Astrocyte of the hippocampus (primary cell): ENCODE measurements around the gene CNTRL.

Experiments
- DNase-seq: peaks from one replicate; pipeline ENCODE4 v3.0.0; 2011; ENCODE audit warnings: low read depth, low spot score

The CNTRL gene

DNA sequence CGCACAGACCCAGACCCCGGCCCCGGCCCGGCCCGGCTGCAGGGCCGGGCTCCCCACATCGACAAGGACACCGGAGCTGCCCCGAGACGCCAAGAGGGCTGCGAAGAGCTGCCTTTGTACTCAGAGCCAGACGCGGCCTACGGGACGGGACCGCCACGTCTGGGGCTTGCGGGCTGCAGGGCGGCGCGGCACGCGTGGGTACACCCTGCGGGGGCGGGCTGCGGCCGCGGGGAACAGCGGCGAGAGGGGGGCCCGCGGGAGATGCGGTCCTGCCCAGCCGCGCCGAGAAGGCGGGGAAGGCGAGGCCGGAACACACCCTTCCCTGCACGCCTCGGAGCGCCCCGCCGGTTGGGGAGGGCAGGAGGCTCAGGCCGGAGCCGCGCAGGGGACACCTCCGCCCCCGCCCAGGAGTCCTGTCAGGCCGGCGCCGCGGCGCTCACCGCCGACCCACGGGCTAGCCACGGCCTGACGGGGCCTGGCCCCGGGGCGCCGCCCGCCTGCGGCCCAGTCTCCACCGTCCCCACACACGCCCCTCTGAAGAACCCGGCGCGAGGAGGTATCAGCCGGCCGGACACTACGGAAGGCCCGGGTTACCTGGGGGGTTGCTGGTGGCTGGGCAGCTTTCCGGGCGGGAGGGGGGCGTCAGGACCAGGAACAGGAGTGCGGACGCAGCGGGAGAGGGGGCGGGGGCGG, 126.4 kb downstream of the CNTRL start:
- DNase-seq = peak; percentile 50

DNA sequence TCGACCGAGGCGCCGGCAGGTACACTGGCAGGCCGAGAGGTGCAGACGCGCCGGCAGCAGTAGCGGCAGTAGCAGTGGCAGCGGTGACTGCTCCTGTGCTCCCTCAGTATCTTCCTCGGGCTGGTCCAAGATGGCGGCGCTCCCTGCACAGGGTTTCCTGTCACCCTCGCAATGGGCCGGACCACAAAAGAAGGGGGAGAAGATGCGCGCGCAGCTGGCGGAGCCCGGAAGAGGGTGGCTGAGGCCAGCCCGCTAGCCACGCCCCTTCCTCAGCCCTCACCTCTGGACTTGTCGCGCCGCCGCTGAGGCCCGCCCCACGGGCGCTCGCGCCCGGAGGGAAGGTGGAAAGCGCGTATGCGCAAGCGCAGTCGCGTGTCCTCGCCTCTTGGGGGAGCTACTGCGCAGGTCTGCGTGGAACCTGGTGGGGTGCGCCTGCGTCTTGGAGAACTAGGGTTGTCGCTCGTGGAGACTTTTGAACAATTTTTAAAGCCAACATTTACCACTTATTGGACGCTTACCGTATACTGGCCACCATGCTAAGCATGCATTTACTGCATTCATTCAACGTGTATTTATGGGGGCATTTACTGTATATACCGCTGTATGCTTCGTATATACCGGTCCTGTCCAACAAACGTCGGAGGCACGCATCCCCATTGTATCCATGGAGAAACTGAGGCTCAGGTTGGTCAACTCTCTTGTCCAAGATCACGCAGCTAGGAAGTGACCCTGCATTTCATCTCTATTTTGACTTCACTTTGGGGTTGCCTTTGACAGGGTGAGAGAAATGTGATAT, 127.2 kb downstream of the CNTRL start, which contains the start of gene RAB14:
TSS of gene RAB14 (minus strand) at position 132 of the 796 bp plus-strand sequence. CDS start 8,457 bp downstream, outside the sequence.
- DNase-seq = peak; percentile 100

DNA sequence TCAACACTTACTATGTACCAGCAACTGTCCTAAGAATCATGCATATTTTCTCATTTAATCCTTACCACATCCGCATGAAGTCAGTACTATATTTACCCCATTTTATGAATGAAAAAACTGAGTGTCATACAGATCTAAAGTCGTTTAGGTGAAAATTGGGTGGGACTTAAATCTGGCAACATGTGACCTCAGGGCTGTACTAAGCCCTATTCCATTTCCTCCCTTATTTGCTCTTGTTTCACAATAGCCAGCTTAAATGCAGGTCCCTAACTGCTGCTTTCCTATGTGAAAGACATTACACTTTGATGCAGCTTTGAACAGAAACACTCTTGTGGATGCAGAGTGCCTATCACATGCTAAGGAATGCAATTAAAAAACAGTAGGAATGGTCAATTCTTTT, 129.4 kb downstream of the CNTRL start:
- no peak for DNase-seq

DNA sequence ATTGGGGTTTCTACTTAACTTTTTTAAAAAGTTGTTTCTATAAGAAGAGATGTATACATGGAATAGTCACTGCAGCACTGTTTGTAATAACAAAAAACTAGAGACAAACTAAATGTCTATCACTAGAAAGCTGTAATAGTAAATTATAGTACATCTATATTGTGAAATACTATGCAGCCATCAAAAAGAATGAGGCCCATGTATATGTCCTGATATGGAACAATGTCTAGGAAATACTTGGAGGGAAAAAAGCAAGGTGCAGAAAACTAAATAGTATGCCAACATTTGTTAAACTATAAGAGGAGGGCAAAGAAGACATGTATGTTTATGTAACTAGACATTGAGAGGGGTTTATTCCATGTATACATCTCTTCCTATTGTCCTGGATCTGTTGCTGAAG, 129.9 kb downstream of the CNTRL start:
- no peak for DNase-seq

DNA sequence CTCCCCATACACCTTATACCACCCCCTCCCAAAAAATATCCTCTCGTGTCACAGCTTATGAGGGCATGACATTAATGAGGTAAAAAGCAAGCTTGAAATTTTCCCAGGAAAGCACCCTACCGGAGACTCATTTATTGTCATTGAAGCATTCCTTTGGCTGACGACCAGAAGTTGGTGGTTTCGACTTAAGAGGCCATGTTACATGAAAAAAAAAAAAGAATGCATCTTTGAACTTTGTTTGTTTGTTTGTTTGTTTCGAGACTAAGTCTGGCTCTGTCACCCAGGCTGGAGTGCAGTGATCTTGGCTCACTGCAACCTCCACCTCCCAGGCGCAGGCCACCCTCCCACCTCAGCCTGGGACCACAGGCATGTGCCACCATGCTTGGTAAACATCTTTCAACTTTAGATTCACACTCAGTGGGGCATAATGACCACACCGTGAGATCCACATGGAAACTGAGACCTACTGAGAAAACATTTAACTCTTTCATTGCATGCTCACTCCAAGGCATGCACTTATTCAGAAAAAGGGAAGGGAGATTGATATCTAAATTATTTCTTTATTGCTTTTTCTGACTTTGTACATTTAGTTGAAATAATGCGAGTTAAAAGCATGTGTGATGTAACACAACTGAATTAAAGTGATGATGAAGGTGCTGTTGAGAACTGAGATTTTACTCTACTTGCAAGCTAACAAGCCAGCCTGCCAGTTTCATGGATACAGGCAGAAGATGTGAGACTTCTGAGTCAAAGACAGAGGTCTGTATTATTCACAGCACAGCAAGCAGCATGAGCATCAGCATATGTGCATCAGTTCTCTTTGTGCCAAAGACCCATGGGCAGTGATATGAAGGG, 132.0 kb downstream of the CNTRL start:
- peak; percentile 84 for DNase-seq

DNA sequence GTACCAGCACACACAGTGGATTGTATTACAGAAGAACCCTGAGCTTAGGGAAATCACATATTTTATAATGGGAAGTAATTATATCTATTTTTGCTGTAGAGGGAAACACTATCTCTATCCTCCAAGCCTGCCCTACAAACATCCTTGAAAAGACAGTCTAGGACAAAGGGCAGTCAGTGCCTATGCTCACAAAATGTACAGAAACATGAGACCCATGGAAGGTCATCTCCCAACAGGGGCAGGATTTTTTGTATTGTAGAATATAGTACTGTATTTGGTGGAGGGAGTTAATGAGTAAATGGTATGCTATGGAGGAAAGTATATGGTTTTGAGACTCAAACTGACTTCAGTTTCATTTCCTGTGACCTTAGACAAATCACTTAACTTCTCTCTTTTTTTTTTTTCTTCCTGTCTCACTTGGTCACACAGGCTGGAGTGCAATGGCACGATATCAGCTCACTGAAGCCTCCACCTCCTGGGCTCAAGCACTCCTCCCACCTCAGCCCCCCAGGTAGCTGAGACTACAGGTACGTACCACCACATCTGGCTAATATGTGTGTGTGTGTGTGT, 132.7 kb downstream of the CNTRL start:
- no peak for DNase-seq

DNA sequence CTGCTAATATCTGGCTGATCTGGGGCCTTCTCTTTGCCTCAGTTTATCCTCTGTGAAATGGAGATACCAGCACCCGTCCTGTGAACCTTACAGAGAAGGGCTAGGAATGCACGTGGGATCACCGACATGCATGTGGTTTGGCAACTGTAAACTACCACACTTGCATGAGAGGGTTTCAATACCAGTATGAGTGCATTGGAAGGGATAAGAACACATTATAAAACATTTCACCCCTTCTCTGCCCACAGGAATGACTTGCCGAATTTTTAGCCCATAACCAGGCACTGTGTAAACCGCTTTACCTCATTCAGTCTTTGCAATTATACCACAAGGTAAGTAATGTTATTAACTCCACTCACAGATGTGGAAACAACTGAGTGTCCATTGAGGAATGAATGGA, 135.8 kb downstream of the CNTRL start:
- DNase-seq = peak; percentile 75

DNA sequence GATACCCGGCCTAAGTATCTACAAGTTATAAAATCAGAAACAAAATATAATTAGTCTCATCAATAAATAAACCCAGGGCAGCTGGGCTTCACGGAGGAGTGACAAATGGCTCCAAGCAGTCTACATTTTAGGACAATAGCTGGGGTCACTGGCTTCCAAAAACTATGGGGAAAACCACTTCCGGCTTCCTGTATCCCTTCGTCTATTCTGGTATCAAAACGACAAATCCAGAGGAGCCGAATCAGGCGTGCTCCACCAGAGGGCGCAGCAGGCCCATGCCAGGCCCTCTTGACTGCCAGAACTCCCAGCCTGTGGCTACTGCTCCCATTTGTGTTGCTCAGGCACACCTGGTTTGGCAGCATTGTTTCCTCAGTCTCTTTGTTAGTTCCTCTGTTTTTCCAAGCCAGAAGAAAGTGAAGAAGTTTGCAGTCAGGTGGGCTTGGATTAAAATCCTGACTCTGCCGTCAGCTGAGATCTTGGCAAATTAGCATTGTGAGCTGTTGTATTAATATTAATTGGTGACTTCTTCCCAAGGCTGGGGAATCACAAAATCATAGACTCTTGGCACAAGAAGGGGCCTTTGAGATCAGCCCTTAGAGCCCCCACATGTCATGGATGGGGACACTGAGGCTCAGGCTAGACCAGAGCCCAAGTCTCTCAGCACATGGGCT, 138.5 kb downstream of the CNTRL start:
- peak; percentile 94 for DNase-seq

DNA sequence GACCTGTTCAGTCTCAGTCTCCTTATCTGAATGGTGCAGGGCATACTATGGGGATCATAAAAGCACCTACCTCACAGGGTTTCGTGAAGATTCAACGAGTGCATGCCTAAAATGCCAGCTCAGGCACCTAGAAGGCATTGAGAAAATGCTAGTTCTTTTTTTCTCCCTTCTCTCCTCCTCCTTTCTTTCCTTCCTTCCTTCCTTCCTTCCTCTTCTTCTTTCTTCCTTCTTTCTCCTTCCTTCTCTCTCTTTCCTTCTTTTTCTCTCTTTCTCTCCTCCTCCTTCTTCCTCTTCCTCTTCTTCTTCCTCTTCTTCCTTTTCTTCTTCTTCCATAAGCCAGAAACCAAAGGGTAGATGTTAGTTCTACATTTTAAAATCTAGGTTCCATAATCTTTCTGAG, 139.2 kb downstream of the CNTRL start:
- no peak for DNase-seq

DNA sequence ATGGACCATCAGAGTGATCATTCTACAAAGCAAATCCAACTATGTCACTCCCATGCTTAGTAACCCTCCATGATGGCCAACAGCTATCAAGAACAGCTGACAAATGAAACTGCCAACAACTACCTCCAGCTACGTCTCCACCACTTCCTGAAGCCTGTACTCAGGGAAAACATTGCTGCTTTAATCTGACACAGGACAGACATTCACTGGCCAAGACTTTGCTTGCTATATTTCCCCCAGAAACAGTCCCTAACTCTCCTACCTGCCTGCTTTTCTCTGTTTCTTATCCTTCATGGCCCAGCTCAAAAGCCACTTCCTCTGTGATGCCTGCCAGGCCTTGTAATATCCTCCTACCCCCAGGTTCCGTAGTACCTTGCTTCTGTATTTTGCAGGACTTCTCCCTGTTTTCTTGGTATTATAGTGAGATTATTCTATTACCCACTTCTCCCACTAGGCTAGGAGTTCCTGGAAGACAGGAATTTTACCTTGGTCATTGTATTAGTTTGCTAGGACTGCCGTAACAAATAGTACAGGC, 141.6 kb downstream of the CNTRL start:
- DNase-seq = no peak

DNA sequence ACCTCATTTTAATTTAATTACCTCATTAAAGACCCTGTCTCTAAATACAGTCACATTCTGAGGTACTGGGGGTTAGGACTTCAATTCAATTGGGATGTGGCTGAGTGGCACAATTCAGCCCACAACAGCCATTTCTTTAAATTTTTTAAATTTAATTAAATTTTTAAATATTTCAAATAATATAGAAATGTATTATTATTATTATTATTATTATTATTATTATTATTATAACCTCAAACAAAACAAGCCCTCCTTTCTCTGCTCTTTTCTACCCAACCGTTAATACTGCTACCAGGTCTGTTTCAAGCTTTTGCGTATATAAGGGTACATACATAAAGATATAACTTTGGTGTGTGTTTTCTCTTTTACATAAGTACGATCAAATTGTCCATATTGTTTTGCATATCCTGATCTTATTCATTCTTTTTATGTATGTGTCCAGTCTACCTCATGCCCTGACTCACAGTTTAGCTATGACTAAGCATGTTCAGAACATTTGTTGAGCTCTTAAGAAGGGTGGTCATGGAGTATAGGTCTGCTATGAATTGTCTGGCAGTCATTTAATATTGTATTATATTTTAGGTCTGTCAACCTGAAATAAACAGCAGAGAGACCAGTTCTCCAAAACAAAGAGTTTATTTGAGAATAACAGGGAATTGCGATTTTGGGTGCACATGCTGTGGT, 143.0 kb downstream of the CNTRL start:
- no peak for DNase-seq

DNA sequence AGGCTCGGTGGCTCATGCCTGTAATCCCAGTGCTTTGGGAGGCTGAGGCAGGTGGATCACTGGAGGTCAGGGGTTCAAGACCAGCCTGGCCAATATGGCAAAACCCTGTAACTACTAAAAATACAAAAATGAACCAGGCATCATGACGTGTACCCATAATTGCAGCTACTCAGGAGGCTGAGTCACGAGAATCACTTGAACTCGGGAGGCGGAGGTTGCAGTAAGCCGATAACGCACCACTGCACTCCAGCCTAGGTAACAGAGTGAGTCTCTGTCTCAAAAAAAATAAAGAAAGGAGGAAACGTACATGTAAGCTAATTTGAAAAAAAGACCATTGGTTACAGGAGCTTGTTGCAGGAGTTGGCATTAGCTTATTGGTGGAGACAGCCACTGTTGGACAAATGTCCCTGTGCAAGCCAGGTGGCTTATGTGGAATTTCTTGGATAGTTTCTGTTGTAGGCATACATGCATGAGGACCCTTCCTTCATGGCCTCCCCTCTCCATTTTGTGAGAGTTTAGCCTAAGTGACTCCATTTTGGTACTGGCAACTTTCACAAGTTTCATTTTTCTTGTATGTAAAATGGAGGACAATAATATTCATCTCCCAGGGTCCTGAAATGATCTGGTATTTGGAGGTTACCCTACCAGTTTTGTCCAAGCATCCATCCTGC, 143.7 kb downstream of the CNTRL start:
- no peak for DNase-seq

DNA sequence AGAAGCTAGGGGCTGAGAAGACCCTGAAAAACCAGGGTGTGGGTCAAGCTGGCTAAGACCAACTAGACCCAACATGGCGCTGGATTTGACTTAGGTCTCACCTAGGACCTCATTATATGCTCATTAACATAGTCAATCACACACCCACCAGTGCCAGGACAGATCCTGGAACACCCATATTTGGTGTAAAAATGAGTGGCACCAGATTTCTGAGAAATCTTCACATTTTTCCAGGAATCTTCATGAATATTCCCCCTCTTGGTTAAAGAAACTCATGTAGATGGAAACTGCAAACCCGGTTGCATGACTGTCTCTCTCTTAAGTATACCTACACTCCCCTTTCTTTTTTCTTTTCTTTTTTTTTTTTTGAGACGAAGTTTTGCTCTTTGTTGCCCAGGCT, 144.8 kb downstream of the CNTRL start:
- DNase-seq = no peak

DNA sequence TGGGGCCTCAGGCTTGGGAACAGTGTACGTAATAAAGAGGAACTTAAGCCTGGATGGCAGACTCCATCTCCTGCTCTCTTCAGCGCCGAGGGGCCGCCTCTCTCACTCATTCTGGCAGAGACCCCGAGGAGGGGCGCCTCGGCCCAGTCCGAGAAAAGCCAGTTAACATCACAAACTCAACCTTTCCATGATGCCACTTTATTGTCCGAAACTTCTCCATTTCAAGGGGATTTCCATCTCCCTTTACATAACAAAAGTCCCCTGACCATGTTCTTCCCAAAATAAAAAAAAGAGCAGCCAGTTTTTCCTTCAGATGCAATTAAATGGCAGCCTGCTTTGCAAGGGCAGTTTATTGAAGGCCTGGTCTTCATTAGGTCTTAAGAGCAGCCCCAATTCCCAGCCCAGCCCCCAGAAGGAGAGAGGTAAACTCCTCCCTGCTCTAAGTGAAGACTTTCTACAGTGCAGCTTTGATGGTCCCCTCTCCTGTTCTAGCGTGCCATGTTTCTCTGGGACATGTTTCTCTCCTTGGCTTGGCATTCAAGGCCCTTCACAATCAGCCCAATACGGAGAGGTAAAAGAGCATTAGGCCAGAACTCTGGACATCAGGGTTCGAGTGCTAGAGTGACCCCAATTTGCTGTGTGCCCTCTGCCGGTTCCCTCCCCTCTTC, 146.4 kb downstream of the CNTRL start:
- no peak for DNase-seq

DNA sequence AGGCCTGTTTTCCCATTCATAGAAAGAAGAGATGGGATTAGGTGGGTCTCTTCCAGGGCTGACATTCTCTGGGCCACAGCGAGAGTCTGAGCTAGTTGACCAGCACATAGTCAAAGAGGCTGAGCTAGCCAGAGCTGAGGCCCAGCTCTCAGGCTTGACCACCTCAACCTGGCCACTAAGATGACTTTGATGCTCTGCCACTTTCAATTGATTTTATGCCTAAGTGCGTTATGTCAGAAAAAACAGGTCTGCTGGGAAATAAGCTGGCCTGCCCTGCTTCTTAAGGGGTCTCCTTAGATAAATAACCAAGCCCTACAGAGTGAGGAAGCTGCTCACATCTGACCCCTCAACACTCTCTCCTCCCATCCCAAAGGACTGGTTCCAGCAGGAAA, 146.9 kb downstream of the CNTRL start:
- DNase-seq = no peak

DNA sequence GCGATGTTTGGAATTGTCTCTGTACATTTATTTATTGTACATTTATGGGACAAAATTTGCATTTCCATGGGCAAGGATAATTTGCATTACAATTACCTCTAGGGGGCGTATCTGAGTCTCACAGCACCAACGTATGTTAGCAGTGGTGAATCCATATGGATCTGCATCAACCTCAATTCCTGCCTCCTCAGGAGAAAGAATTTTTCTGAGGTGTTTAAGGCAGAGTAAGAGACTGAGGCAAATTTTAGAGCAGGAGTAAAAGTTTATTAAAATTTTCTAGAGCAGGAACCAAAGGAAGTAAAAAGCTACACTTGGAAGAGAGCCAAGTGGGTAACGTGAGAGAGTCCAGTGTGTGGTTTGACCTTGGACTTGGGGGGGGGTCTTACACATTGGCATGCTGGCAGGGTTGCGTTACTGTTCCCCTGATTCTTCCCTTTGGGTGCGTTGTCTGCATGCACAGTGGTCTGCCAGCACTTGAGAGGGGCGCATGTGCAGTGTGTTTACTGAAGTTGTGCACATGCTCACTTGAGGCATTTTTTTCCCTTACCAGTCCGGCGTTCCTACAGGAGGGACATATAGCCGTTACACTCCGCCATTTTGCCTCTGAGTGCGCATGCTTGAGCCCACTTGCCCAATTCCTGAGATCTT, 147.9 kb downstream of the CNTRL start:
- peak; percentile 40 for DNase-seq

DNA sequence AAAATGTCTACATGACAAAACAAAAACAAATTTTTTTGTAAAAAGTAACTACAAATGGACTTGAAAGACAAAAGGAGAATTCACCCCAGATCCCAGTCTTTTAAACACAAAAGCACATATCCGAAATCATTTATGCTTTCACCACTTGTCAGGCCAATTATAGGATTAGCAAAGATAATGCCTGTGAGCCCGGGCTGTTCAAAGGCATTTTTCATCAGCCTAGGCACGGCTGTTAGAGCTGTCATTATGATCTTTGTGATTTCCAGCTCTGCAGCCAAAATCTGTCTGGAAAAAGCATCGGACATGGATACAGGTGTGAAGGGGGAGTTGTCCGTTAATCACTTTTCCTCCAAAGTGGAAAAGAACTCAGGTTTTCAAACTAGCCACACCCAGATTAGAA, 150.5 kb downstream of the CNTRL start:
- DNase-seq = no peak

DNA sequence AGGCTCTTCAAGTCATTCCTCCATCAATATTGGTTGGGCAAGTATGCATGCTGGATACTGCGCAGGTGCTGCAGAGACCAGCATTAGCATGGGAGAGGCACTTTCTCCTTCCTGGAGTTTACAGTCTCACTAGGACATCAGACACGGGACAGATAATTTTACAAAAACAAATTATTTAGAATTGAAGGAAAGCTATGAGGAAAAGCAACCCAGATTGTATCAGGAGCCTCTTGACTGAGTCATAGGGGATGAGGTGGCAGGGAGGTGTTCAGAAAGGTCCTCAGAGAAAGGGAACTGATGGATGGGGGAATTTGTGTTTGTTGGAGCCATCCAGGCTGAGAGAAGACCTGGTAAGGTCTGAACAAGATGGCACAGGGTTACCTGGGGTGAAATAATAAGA, 151.4 kb downstream of the CNTRL start:
- DNase-seq = no peak
